Kidney epithelial cell (primary cell): ENCODE results near the gene ZNF763. TPM values are rescaled to one million over a fixed set of nuclear protein-coding genes. Genes with fewer than 3 reads are reported as not detected.
"Not testable (repeated sequence)": the region's sequence is repeated elsewhere in the genome, so short reads cannot be mapped to it uniquely, and the experiment has no call there.

Experiments used
- DNase-seq: peaks from one replicate; pipeline ENCODE4 v3.0.0-alpha.2; 2010; ENCODE audit warnings: low read depth
- H3K27me3 ChIP-seq: 2 replicates; pipeline ENCODE4 v1.6.0; 2011; ENCODE audit warnings: low read length; ENCODE audit not compliant: control insufficient read depth, insufficient read depth
- H3K36me3 ChIP-seq: 2 replicates; pipeline ENCODE4 v1.5.1; 2011; ENCODE audit warnings: low read length; ENCODE audit not compliant: control insufficient read depth, insufficient read depth
- H3K4me3 ChIP-seq: 2 replicates; pipeline ENCODE4 v1.5.1; 2011; ENCODE audit warnings: low read depth, mild to moderate bottlenecking, control low read depth, low read length
- total RNA-seq: library from RNA; depleted of rRNA; stranded (reverse); fragments of >200 nt; gene quantifications from 2 replicates; pipeline ENCODE4 v1.2.3, GENCODE V29; 2015
- TF ChIP-seq, protein P1 (sequence below): IDR thresholded peaks from 2 replicates; pipeline ENCODE4 v1.5.1; 2011; ENCODE audit warnings: mild to moderate bottlenecking, moderate library complexity, low read length, control low read depth, inconsistent platforms; ENCODE audit not compliant: insufficient read depth, poor library complexity, severe bottlenecking

ZNF763 gene
- total RNA-seq, 1 donor from 2014 or later, result 0.54 TPM

DNA sequence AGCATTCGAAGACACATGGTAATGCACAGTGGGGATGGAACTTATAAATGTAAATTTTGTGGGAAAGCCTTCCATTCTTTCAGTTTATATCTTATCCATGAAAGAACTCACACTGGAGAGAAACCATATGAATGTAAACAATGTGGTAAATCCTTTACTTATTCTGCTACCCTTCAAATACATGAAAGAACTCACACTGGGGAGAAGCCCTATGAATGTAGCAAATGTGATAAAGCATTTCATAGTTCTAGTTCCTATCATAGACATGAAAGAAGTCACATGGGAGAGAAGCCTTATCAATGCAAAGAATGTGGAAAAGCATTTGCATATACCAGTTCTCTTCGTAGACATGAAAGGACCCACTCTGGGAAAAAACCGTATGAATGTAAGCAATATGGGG is 16.2 kb upstream of the ZNF763 start:
- TF ChIP-seq, protein P1, sequence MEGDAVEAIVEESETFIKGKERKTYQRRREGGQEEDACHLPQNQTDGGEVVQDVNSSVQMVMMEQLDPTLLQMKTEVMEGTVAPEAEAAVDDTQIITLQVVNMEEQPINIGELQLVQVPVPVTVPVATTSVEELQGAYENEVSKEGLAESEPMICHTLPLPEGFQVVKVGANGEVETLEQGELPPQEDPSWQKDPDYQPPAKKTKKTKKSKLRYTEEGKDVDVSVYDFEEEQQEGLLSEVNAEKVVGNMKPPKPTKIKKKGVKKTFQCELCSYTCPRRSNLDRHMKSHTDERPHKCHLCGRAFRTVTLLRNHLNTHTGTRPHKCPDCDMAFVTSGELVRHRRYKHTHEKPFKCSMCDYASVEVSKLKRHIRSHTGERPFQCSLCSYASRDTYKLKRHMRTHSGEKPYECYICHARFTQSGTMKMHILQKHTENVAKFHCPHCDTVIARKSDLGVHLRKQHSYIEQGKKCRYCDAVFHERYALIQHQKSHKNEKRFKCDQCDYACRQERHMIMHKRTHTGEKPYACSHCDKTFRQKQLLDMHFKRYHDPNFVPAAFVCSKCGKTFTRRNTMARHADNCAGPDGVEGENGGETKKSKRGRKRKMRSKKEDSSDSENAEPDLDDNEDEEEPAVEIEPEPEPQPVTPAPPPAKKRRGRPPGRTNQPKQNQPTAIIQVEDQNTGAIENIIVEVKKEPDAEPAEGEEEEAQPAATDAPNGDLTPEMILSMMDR, result no peak
- Histone ChIP-seq H3K36me3 (peaks cover 5% of the 10 kb centered on the region), H3K27me3 (no peaks in the 10 kb centered on the region), H3K4me3 (no peak overlapping the region)
- DNase-seq, result no peak

DNA sequence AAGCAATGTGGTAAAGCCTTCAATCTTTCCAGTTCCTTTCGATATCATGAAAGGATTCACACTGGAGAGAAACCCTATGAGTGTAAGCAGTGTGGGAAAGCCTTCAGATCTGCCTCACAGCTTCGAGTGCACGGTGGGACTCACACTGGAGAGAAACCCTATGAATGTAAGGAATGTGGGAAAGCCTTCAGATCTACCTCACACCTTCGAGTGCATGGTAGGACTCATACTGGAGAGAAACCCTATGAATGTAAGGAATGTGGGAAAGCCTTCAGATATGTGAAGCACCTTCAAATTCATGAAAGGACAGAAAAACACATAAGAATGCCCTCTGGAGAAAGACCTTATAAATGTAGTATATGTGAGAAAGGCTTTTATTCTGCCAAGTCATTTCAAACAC is 15.6 kb upstream of the ZNF763 start:
- Histone ChIP-seq H3K36me3 (peaks cover 5% of the 10 kb centered on the region), H3K27me3 (no peaks in the 10 kb centered on the region), H3K4me3 (no peak overlapping the region)
- DNase-seq, result no peak
- TF ChIP-seq, protein P1, result no peak

DNA sequence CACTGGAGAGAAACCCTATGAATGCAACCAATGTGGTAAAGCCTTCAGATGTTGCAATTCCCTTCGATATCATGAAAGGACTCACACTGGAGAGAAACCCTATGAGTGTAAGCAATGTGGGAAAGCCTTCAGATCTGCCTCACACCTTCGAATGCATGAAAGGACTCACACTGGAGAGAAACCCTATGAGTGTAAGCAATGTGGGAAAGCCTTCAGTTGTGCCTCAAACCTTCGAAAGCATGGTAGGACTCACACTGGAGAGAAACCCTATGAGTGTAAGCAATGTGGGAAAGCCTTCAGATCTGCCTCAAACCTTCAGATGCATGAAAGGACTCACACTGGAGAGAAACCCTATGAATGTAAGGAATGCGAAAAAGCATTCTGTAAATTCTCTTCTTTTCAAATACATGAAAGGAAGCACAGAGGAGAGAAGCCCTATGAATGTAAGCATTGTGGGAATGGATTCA is 15.2 kb upstream of the ZNF763 start:
- DNase-seq, H3K27me3 ChIP-seq, H3K4me3 ChIP-seq, H3K36me3 ChIP-seq: not testable (repeated sequence)

DNA sequence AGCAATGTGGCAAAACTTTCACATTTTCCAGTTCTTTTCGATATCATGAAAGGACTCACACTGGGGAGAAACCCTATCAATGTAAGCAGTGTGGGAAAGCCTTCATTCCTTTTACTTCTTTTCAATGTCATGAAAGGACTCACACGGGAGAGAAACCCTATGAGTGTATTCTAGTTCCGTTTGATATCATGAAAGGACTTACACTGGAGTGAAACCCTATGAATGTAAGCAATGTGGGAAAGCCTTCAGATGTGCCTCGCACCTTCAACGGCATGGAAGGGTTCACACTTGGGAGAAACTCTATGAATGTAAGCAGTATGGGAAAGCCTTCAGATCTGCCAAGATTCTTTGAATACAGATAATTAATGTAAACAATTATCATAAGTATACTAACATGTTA is 14.5 kb upstream of the ZNF763 start:
- TF ChIP-seq, protein P1, result no peak
- Histone ChIP-seq H3K36me3 (peaks cover 5% of the 10 kb centered on the region), H3K4me3 (no peak overlapping the region), H3K27me3 (no peaks in the 10 kb centered on the region)
- no peak for DNase-seq

DNA sequence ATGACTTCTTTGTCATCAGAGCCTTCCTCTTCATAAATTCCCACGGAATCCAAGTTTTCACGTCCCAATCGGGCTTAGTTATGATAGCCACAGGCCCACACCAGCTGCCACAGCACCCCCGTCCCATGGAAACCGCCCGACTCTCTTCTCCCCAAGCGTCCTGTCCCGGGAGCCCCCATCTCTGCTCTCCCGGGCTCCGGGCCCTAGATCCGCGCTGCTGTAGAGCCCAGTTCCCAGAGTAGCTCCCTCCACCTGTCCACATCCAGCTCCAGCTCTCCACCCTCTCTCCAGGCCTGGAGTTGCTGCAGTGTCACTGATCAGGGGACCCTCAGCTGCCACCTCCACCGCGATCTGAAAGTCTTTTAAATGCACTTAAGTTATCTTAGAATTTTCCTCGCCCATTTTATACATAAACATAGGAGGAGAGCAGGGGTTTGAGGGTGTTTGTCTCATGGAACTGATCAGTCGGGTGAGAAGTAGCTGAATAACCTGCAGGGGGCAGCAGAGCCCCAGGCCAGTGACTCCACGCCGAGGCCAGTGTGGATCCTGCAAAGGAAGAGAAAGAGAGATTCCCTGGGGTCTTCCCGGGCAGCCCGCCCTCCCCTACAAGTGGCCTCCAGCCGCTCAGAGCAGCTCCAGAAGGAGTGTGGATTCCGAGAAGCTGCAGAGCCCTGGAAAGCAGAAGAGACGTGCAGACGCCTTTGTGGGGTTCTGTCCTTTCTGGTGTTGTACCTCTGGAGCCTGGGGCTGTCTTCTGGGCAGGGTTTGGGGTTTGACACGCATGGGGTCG is 1.1 kb upstream of the ZNF763 start:
- no peak overlapping the region for H3K4me3 ChIP-seq
- no peak for DNase-seq
- TF ChIP-seq, protein P1, result peak; percentile 27
- peaks cover 3% of the 10 kb centered on the region for H3K27me3 ChIP-seq
- no peaks in the 10 kb centered on the region for H3K36me3 ChIP-seq

DNA sequence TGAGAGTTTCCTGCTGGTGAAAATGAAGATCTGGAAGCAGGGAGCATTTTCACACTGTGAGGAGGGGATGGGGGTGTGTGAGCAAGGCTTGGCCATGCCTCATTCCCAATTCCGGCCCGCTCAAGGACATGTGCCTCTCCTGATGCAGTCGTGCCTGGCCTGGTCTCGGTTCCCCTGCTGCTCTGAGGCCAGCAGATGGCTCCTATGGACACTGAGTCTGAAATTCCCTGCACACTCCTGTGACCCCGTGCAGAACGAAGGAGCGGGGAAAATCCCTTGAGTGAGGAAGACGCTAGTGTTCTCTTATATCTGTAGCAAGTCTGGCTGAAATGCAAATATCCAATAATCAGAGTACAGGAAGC is 363 bp upstream of the ZNF763 start:
- peak overlapping the region; percentile 3 for H3K4me3 ChIP-seq
- no peaks in the 10 kb centered on the region for H3K36me3 ChIP-seq
- TF ChIP-seq, protein P1, result no peak
- peaks cover 3% of the 10 kb centered on the region for H3K27me3 ChIP-seq
- DNase-seq, result no peak
